ENCODE data around the gene CCDC138. TPM values are rescaled to one million over a fixed set of nuclear protein-coding genes. Genes with fewer than 3 reads are reported as not detected.

Gene CCDC138
- total RNA-seq, 4 donors from 2014 or later = 3.7 to 5.5 (median 4.4) TPM; not detected in 1

GRCh38 chr2:108855194-108855593 lies 68.6 kb downstream of the CCDC138 start:
- in situ Hi-C loops (cut with MboI; ENCODE audit: low pct_ligation_motif_present in 1 of 4, low pct_unique_long_range_greater_than_20kb in 1 of 4, low sequenced_read_pairs in 3 of 4) = no loop called here
- no peak for DNase-seq
- Histone ChIP-seq H3K4me1 (no peaks in the 10 kb centered on the region), H3K27ac (no peak overlapping the region), H3K27me3 (no peaks in the 10 kb centered on the region), H3K36me3 (no peaks in the 10 kb centered on the region), H3K4me3 (no peak overlapping the region), H3K9me3 (no peaks in the 10 kb centered on the region)
- TF ChIP-seq CTCF (IDR thresholded peaks at IDR 0.05) = peak; percentile 30 to 44 (median 33)
- no peak for TF ChIP-seq POLR2AphosphoS5 (IDR thresholded peaks at IDR 0.05)
- intact Hi-C loops (cut with DNase I; ENCODE audit: low total_unique reads) = no loop called here
- 22 to 28% methylated on average over 1 of the region's 1 CpG for WGBS, 2 donors (ENCODE audit: low coverage in 1 of 2)

- WGBS, 2 donors (ENCODE audit: low coverage in 1 of 2) = 62 to 80% methylated on average over 1 to 3 of the region's 3 CpGs
- H3K4me1 ChIP-seq = no peaks in the 10 kb centered on the region
Measured at GRCh38 chr2:108858894-108859293, 72.3 kb downstream of the CCDC138 start.

GRCh38 chr2:108866041-108866440 lies 79.5 kb downstream of the CCDC138 start:
- TF ChIP-seq POLR2A (IDR thresholded peaks at IDR 0.05) = no peak
- TF ChIP-seq CTCF (IDR thresholded peaks at IDR 0.05) = no peak
- no peak for TF ChIP-seq EP300 (IDR thresholded peaks at IDR 0.05; ENCODE audit: low read depth)
- TF ChIP-seq POLR2AphosphoS5 (IDR thresholded peaks at IDR 0.05) = no peak
- Histone ChIP-seq H3K9me3 (peaks cover 9 to 12% of the 10 kb centered on the region in 2 donors), H3K4me1 (no peaks in the 10 kb centered on the region), H3K36me3 (no peaks in the 10 kb centered on the region), H3K4me3 (no peak overlapping the region), H3K27ac (no peak overlapping the region), H3K27me3 (no peaks in the 10 kb centered on the region)
- DNase-seq = no peak
- in situ Hi-C loops (cut with MboI; ENCODE audit: low pct_ligation_motif_present in 1 of 4, low pct_unique_long_range_greater_than_20kb in 1 of 4, low sequenced_read_pairs in 3 of 4) (no loop called here), intact Hi-C loops (cut with DNase I; ENCODE audit: low total_unique reads) (no loop called here)

More at GRCh38 chr2:108858894-108859293, 72.3 kb downstream of the CCDC138 start:
- in situ Hi-C loops (cut with MboI; ENCODE audit: low pct_ligation_motif_present in 1 of 4, low pct_unique_long_range_greater_than_20kb in 1 of 4, low sequenced_read_pairs in 3 of 4) = no loop called here
- TF ChIP-seq EP300 (IDR thresholded peaks at IDR 0.05; ENCODE audit: low read depth) (no peak), POLR2A (IDR thresholded peaks at IDR 0.05) (no peak), POLR2AphosphoS5 (IDR thresholded peaks at IDR 0.05) (no peak), CTCF (IDR thresholded peaks at IDR 0.05) (no peak)
- H3K4me3 ChIP-seq = no peak overlapping the region
- H3K36me3 ChIP-seq = no peaks in the 10 kb centered on the region
- no peaks in the 10 kb centered on the region for H3K9me3 ChIP-seq
- H3K27me3 ChIP-seq = no peaks in the 10 kb centered on the region
- DNase-seq = no peak
- intact Hi-C loops (cut with DNase I; ENCODE audit: low total_unique reads) = no loop called here
- H3K27ac ChIP-seq = no peak overlapping the region

GRCh38 chr2:108868911-108869310 lies 82.3 kb downstream of the CCDC138 start:
- Histone ChIP-seq H3K36me3 (no peaks in the 10 kb centered on the region), H3K4me1 (no peaks in the 10 kb centered on the region), H3K27ac (no peak overlapping the region), H3K9me3 (peaks cover 9 to 12% of the 10 kb centered on the region in 2 donors), H3K4me3 (no peak overlapping the region), H3K27me3 (no peaks in the 10 kb centered on the region)
- 80 to 90% methylated on average over 1 of the region's 1 CpG for WGBS, 2 donors (ENCODE audit: low coverage in 1 of 2)
- TF ChIP-seq CTCF (IDR thresholded peaks at IDR 0.05) (no peak), POLR2A (IDR thresholded peaks at IDR 0.05) (no peak), EP300 (IDR thresholded peaks at IDR 0.05; ENCODE audit: low read depth) (no peak), POLR2AphosphoS5 (IDR thresholded peaks at IDR 0.05) (no peak)
- intact Hi-C loops (cut with DNase I; ENCODE audit: low total_unique reads) = no loop called here
- in situ Hi-C loops (cut with MboI; ENCODE audit: low pct_ligation_motif_present in 1 of 4, low pct_unique_long_range_greater_than_20kb in 1 of 4, low sequenced_read_pairs in 3 of 4) = no loop called here
- DNase-seq = no peak

Data from transverse colon (tissue), 4 donors.